IPS-20b (cell line): ENCODE measurements around the gene ERC1.
"Not testable (repeated sequence)": the region's sequence is repeated elsewhere in the genome, so short reads cannot be mapped to it uniquely, and the experiment has no call there.

Experiments
- H3K27ac ChIP-seq: one replicate; pipeline ENCODE4 v1.5.1; 2013; ENCODE audit warnings: low read length
- H3K27me3 ChIP-seq: 2 replicates; pipeline ENCODE4 v1.6.1; 2013; ENCODE audit warnings: mild to moderate bottlenecking, low read length, inconsistent platforms; ENCODE audit not compliant: insufficient read depth
- H3K36me3 ChIP-seq: 2 replicates; pipeline ENCODE4 v1.6.1; 2013; ENCODE audit warnings: low read depth, mild to moderate bottlenecking, inconsistent platforms, low read length, moderate library complexity; ENCODE audit not compliant: insufficient read depth
- H3K4me1 ChIP-seq: 2 replicates; pipeline ENCODE4 v1.6.1; 2013; ENCODE audit warnings: mild to moderate bottlenecking, control low read depth, inconsistent platforms, low read length, moderate library complexity; ENCODE audit not compliant: insufficient read depth
- H3K4me3 ChIP-seq: 2 replicates; pipeline ENCODE4 v1.5.1; 2013; ENCODE audit warnings: mild to moderate bottlenecking, low read length, inconsistent platforms
- H3K9ac ChIP-seq: 2 replicates; pipeline ENCODE4 v1.6.1; 2013; ENCODE audit warnings: low read depth, mild to moderate bottlenecking, inconsistent platforms, low read length, moderate library complexity
- H3K9me3 ChIP-seq: 2 replicates; pipeline ENCODE4 v1.6.1; 2013; ENCODE audit warnings: mild to moderate bottlenecking, low read depth, low read length, inconsistent platforms; ENCODE audit not compliant: insufficient read depth

ERC1 gene

DNA sequence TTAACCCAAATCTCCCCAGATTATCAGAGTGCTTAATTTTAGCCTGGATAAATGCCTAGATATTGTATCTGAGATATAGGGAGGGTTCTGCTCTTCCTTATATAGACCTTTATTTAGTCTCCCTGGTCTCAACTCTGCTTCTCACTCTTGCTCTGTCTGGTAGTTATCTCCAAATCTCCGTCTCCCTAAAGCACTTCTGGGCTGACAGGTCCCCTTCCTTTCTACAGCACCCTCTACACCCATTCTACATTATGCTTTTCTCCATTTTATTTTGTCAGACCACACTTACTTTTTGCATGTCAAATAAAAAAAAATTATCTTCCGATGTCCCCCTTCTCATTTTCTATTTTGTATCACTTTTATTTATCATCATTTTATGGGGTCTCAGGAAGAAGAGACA lies 2.0 kb upstream of the ERC1 start:
- Histone ChIP-seq H3K36me3 (no peaks in the 10 kb centered on the region), H3K9ac (no peak overlapping the region), H3K27ac (no peak overlapping the region), H3K4me1 (peaks cover 6% of the 10 kb centered on the region; the same call in 1 of the 2 replicates), H3K4me3 (no peak overlapping the region), H3K9me3 (no peaks in the 10 kb centered on the region), H3K27me3 (peaks cover 19% of the 10 kb centered on the region; the same call in 1 of the 2 replicates)

DNA sequence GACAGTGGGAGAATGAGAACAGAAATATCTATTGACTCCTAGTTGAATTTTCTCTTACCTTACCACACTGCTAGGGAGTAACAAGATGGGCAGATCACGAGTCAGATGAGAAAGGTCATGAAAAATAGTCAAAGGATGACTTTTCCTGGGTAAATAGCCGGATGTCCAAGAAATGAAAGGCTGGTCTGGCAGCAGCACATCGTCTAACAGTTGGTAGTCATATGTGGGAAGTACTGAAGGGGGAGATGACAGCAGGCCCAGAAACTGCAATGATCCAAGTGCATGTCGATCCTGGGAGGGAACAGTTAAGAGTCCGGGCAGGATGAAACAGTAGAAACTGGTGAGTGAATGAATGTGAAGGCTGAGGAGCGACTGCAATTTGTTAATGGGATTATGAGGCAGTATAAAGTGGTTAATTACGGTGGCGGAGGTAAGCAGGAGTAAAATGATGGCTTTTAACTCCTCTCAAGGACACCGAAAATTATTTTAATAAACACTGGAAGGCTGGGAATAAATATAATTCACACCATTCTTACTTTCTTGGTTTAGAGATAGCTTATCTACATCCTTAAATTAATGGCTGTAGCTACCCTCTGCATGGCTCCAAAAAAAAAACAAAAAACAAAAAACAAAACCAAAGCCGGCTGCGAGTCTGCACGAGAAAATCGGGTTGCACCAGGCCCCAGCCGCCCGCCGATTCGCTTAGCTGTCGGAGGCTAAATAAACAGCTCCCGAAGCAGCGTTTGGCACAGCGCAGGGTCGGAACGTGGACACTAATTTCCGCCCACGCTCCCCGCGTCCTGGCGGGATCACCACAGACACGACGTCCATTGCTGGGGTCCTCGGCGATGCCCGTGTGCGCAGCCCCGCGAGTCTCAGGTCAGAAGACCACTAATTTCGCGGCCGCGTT lies 1.0 kb upstream of the ERC1 start:
- no peaks in the 10 kb centered on the region for H3K9me3 ChIP-seq
- no peaks in the 10 kb centered on the region for H3K36me3 ChIP-seq
- peaks cover 6% of the 10 kb centered on the region; the same call in 1 of the 2 replicates for H3K4me1 ChIP-seq
- peak overlapping the region; percentile 91 for H3K4me3 ChIP-seq
- peaks cover 19% of the 10 kb centered on the region; the same call in 1 of the 2 replicates for H3K27me3 ChIP-seq
- peak overlapping the region; percentile 91 for H3K9ac ChIP-seq
- peak overlapping the region; percentile 55 for H3K27ac ChIP-seq

DNA sequence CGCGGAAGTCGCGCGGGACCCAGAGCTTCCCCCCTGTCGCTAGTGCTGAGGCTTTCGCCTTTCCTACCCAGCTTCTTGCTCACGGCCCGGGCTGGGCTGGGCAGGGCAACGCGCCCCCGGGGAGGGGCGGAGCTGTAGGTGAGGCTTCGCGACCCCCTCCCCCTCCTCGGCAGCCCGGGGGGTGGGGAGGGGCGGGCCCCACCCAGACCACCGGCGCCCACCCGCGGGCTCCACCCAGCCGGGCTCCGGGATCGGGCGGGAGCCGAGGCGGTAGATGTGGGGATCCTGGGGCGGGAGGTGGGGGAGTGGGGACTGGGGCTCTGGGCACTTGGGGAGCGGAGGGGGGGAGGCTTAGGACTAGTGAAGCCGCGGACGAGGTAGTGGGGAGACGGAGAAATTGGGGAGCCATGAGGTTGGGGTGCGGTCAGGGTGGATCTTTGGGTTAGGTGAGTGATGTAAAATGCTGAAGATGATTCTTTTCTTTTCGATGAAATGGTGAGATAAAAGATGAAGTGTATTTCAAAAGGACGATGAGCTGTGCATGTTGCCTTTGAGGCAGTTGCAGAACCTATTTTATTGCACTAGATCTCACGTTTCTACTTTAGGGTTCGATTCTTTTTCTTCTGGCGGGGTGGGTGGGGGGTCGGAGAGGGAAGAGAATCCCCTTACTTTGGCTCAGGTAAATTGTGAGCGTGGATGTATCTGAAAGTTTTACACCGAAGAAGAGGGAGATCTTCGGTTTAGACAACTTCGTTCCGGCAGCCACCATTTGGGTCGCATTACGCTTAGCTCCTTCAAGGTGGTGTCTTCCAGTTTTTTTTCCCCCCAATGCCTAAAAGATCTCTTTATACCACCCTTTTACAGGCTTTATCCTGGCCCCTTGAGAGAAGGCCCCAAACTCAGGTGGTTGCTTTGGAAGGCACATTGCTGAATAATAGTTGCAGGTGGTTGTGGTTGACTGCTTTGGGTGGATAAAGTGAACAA lies 619 bp downstream of the ERC1 start:
- Histone ChIP-seq H3K4me3 (peak overlapping the region; percentile 81), H3K36me3 (no peaks in the 10 kb centered on the region), H3K4me1 (peaks cover 6% of the 10 kb centered on the region; the same call in 1 of the 2 replicates), H3K27me3 (peaks cover 19% of the 10 kb centered on the region; the same call in 1 of the 2 replicates), H3K27ac (no peak overlapping the region), H3K9me3 (no peaks in the 10 kb centered on the region), H3K9ac (peak overlapping the region; percentile 75)

DNA sequence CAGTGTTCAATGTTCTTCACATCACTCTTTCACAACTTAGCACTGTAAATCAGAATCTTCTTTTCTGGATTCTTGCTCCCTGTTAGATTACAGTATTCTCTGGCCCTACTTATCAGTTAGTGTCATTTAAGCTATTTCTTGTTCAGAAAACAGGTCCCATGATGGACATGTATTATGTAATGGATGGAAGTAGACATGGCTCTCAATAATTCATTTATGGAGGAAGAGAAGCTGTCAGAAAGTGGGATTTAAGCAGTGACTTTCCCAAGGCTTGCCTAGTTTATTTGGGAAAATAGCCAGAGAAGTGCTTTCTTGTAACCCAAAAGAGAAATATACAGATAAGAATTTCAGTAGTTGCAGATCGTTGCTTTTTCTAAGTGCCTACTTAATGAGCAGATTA lies 1.6 kb downstream of the ERC1 start:
- Histone ChIP-seq H3K27ac (no peak overlapping the region), H3K27me3 (peaks cover 19% of the 10 kb centered on the region; the same call in 1 of the 2 replicates), H3K4me3 (peak overlapping the region; percentile 81), H3K4me1 (peaks cover 6% of the 10 kb centered on the region; the same call in 1 of the 2 replicates), H3K36me3 (no peaks in the 10 kb centered on the region), H3K9ac (0 out of 2 replicates have a peak overlapping the region, but pooled peaks have one; percentile 75), H3K9me3 (no peaks in the 10 kb centered on the region)

DNA sequence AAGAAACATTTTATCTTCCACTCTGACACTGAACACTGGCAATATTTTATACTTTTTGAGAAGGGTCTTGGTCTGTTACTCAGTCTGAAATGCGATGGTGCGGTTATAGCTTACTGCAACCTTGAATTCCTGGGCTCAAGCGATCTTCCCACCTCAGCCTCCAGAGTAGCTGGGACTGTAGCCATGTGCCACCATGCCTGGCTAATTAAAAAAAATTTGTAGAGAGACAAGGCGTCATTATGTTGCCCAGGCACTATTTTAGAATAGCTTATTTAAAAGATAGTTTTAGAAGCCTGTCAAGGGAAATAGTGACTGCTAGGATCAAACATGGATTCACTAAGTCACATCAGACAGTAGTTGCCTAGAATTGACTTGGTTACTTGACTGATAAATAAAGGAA lies 5.9 kb downstream of the ERC1 start:
- no peaks in the 10 kb centered on the region for H3K36me3 ChIP-seq
- peaks cover 6% of the 10 kb centered on the region; the same call in 1 of the 2 replicates for H3K4me1 ChIP-seq
- H3K27me3 ChIP-seq: peaks cover 9% of the 10 kb centered on the region; the same call in 1 of the 2 replicates
- no peak overlapping the region for H3K27ac ChIP-seq
- no peaks in the 10 kb centered on the region for H3K9me3 ChIP-seq
- no peak overlapping the region for H3K9ac ChIP-seq
- H3K4me3 ChIP-seq: no peak overlapping the region

DNA sequence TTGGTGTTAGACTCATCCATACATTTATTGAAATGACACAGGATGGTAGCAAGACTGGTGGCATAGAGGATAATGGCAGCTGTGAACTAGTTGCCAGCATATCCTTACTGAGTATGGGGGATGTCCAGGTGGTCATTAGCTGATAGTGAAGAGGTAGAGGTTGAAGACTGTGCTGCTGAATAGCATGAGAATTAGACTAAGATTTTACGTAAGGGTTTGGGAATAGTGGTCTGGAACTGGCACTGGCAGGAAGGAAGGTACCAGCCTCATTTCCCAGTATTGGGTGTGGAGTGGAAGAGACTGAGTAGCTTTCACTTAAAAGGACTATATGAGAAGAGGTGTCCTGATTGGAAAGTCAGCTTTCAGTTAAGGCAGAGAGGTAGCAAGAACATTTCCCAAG lies 6.5 kb downstream of the ERC1 start:
- Histone ChIP-seq H3K9ac (no peak overlapping the region), H3K27me3 (peaks cover 3% of the 10 kb centered on the region; the same call in 1 of the 2 replicates), H3K9me3 (no peaks in the 10 kb centered on the region), H3K27ac (no peak overlapping the region), H3K4me3 (no peak overlapping the region), H3K36me3 (no peaks in the 10 kb centered on the region), H3K4me1 (peaks cover 3% of the 10 kb centered on the region; the same call in 1 of the 2 replicates)

DNA sequence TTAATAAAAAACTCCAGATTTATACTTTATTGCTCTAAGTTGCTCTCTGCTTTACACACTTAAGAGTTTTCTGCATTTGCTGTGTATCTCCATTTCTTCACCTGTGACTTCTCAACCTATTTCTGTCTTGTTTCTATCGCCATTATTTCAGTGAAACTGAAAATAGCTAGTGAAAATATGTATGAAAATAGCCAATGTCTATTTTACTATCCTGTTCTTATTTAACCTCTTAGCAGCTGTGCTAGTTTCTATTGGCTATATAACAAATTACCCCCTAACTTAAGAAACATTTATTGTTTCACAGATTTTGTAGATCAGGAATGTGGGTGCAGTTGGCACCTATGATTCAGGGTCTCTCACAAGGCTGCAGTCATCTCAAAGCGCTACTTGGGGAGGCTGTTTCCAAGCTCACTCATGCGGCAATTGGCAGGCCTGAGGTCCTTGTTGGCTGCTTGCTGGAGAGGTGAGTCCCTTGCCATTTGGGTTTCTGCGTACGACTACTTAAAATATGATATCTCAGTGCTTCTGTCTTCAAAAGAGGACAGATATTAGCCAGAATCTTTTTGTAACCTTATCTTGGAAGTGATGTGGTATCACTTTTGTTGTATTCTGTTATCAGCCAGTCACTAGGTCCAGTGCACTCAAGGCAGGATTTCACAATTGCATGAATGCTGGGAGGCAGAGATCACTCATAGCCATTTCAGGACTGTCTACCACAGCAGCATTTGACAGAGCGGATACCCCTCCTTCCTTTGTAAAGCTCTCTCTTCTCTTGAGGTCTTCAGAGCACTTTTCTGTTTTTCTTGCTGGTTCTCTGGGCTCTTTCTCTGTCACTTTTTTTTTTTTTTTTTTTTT lies 7.2 kb downstream of the ERC1 start:
- Histone ChIP-seq H3K9ac (no peak overlapping the region), H3K27me3 (no peaks in the 10 kb centered on the region), H3K27ac (no peak overlapping the region), H3K4me3 (no peak overlapping the region), H3K4me1 (peaks cover 1% of the 10 kb centered on the region), H3K36me3 (no peaks in the 10 kb centered on the region), H3K9me3 (no peaks in the 10 kb centered on the region)

DNA sequence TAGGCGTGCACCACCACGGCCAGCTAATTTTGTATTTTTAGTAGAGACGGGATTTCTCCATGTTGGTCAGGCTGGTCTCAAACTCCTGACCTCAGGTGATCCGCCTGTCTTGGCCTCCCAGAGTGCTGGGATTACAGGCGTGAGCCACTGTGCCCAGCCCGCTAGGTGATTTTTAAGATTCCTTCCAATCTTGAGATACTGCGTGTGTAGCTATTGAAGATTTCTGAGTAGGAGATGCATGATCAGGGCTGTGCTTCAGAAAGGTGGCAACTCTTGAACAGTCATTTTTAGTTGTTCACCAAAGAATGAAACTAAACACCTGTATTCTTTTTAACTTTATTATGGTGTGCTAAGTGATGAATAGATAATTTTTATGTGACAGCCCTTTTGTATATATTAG lies 8.7 kb downstream of the ERC1 start:
- not testable (repeated sequence) for H3K4me3 ChIP-seq, H3K27ac ChIP-seq, H3K36me3 ChIP-seq, H3K9ac ChIP-seq, H3K4me1 ChIP-seq, H3K27me3 ChIP-seq, H3K9me3 ChIP-seq

DNA sequence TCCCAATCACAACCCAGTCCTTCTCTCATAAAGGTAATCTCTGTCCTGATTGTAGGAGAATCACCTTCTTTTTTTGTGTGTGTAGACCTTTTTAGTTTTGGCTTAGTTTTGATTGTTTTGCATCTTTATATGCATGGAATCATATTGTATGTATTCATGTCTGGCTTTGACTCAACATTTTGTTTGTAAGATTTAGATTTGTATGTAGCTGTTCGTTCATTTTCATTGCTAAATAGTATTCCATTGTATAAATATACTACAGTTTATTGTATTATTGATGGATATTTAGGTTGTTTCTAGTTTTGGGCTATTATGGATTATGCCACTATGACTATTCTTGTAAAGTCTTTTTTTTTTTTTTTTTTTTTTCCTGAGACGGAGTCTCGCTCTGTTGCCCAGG lies 10.5 kb downstream of the ERC1 start:
- no peak overlapping the region for H3K4me3 ChIP-seq
- H3K27me3 ChIP-seq: no peaks in the 10 kb centered on the region
- peaks cover 8% of the 10 kb centered on the region for H3K4me1 ChIP-seq
- H3K27ac ChIP-seq: no peak overlapping the region
- H3K9me3 ChIP-seq: no peaks in the 10 kb centered on the region
- H3K36me3 ChIP-seq: no peaks in the 10 kb centered on the region
- H3K9ac ChIP-seq: no peak overlapping the region

DNA sequence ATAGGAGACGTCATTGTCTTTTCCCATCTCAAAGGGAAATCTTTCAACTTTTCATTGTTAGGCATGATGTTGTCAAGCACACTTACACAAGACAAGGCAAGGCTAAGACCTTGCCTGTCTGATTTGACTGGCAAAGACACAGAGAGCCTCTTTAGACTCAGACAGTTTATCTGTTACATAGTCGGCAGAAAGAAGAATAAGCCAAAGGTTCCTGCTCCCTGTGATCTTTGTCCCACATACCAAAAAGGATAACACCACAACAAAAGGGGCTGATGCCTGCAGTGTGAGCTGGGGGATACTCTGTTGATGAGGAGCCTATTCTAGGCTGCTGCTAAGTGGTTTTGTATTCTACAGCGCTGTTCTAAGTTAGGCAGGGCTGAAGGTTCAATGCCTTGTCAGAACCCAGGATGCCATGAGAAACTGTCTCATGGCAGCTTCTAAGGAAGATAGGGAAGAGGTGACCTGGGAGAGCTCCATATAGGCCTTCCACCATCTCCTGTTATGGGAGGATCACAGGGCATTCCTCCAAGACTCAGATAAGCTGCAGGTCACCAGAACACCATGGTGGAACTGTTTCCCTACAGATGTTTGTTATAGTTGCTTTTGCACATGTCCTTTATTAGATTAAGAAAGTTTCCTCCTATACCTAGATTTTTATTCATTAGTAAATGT lies 12.7 kb downstream of the ERC1 start:
- Histone ChIP-seq H3K36me3 (no peaks in the 10 kb centered on the region), H3K9me3 (no peaks in the 10 kb centered on the region), H3K4me1 (peaks cover 8% of the 10 kb centered on the region), H3K27me3 (no peaks in the 10 kb centered on the region), H3K9ac (no peak overlapping the region), H3K27ac (no peak overlapping the region), H3K4me3 (no peak overlapping the region)
